ENCODE data around the gene SERPINB1.

The SERPINB1 gene

GRCh38 chr6:2852514-2852855 lies 10.8 kb upstream of the SERPINB1 start:
- TF ChIP-seq CTCF (IDR thresholded peaks at IDR 0.05; ENCODE audit: low read length, missing control alignments), result no peak
- no peak for DNase-seq (ENCODE audit: low read depth)
- H3K4me3 ChIP-seq (replicated peaks; ENCODE audit: low read depth, low read length), result no peak overlapping the region

GRCh38 chr6:2851727-2852513 lies 10.3 kb upstream of the SERPINB1 start:
- H3K4me3 ChIP-seq (replicated peaks; ENCODE audit: low read depth, low read length), result no peak overlapping the region
- no peak for DNase-seq (ENCODE audit: low read depth)
- TF ChIP-seq CTCF (IDR thresholded peaks at IDR 0.05; ENCODE audit: low read length, missing control alignments), result no peak

GRCh38 chr6:2850538-2851113 lies 9.0 kb upstream of the SERPINB1 start:
- peak; percentile 88 for DNase-seq (ENCODE audit: low read depth)

GRCh38 chr6:2848851-2849250 lies 7.2 kb upstream of the SERPINB1 start:
- no peak for DNase-seq (ENCODE audit: low read depth)
- H3K4me3 ChIP-seq (replicated peaks; ENCODE audit: low read depth, low read length), result no peak overlapping the region
- TF ChIP-seq CTCF (IDR thresholded peaks at IDR 0.05; ENCODE audit: low read length, missing control alignments), result no peak

More at GRCh38 chr6:2850538-2851113, 9.0 kb upstream of the SERPINB1 start:
- no peak for TF ChIP-seq CTCF (IDR thresholded peaks at IDR 0.05; ENCODE audit: low read length, missing control alignments)
- no peak overlapping the region for H3K4me3 ChIP-seq (replicated peaks; ENCODE audit: low read depth, low read length)

- no peak for TF ChIP-seq CTCF (IDR thresholded peaks at IDR 0.05; ENCODE audit: low read length, missing control alignments)
- no peak for DNase-seq (ENCODE audit: low read depth)
- H3K4me3 ChIP-seq (replicated peaks; ENCODE audit: low read depth, low read length), result no peak overlapping the region
Measured at GRCh38 chr6:2845880-2846208, 4.2 kb upstream of the SERPINB1 start.

GRCh38 chr6:2844008-2844407 lies 2.3 kb upstream of the SERPINB1 start:
- no peak overlapping the region for H3K4me3 ChIP-seq (replicated peaks; ENCODE audit: low read depth, low read length)
- no peak for TF ChIP-seq CTCF (IDR thresholded peaks at IDR 0.05; ENCODE audit: low read length, missing control alignments)
- no peak for DNase-seq (ENCODE audit: low read depth)
